Fibroblast of lung (primary cell): Measurements from ENCODE around the gene ASIC2. TPM values are rescaled to one million over a fixed set of nuclear protein-coding genes. Genes with fewer than 3 reads are reported as not detected.

Experiments
- DNase-seq, 2 donors: peaks; one replicate each; pipeline versions ENCODE4 v3.0.0 to v3.0.0-alpha.2; 2010; ENCODE audit warnings: low read depth in 2 of 2
- H2AFZ ChIP-seq: 2 replicates; pipeline ENCODE4 v1.5.1; 2012; ENCODE audit warnings: low read length, control low read depth, inconsistent platforms
- H3K27ac ChIP-seq: 2 replicates; pipeline ENCODE4 v1.5.1; 2011; ENCODE audit warnings: low read length, control low read depth; ENCODE audit not compliant: insufficient read depth
- H3K27me3 ChIP-seq: 2 replicates; pipeline ENCODE4 v1.5.1; 2011; ENCODE audit warnings: mild to moderate bottlenecking, low read length; ENCODE audit not compliant: control insufficient read depth, insufficient read depth
- H3K36me3 ChIP-seq: 2 replicates; pipeline ENCODE4 v1.5.1; 2011; ENCODE audit warnings: low read length; ENCODE audit not compliant: control insufficient read depth, insufficient read depth
- H3K4me1 ChIP-seq: 2 replicates; pipeline ENCODE4 v1.5.1; 2011; ENCODE audit warnings: low read length; ENCODE audit not compliant: control insufficient read depth, insufficient read depth; ENCODE audit errors: extremely low read depth
- H3K4me2 ChIP-seq: 2 replicates; pipeline ENCODE4 v1.5.1; 2011; ENCODE audit warnings: low read length, control low read depth; ENCODE audit not compliant: insufficient read depth; ENCODE audit errors: extremely low read depth
- H3K4me3 ChIP-seq, 4 experiments: fragments of 200-600 bp in 1 of 4; sonication (generic) in 1 of 4; replicated peaks in 1 of 4; 2 replicates each; pipeline ENCODE4 v1.5.1; 2011 to 2016; ENCODE audit warnings: low read length in 4 of 4, low read depth in 3 of 4, mild to moderate bottlenecking in 3 of 4, control low read depth in 2 of 4, inconsistent platforms in 1 of 4, mixed read lengths in 1 of 4; ENCODE audit not compliant: insufficient read depth in 1 of 4; ENCODE audit errors: control extremely low read depth in 1 of 4
- H3K79me2 ChIP-seq: 2 replicates; pipeline ENCODE4 v1.5.1; 2012; ENCODE audit warnings: mild to moderate bottlenecking, low read length, inconsistent platforms; ENCODE audit not compliant: control insufficient read depth, insufficient read depth
- H3K9ac ChIP-seq: 2 replicates; pipeline ENCODE4 v1.5.1; 2011; ENCODE audit warnings: mild to moderate bottlenecking, low read length, control low read depth; ENCODE audit not compliant: insufficient read depth
- H3K9me3 ChIP-seq: 2 replicates; pipeline ENCODE4 v1.5.1; 2012; ENCODE audit warnings: low read depth, low read length; ENCODE audit not compliant: control insufficient read depth, insufficient read depth
- H4K20me1 ChIP-seq: 2 replicates; pipeline ENCODE4 v1.5.1; 2011; ENCODE audit warnings: low read length; ENCODE audit not compliant: control insufficient read depth, insufficient read depth; ENCODE audit errors: extremely low read depth
- CTCF ChIP-seq, 2 donors: IDR thresholded peaks in 1 of 2; conservative IDR thresholded peaks in 1 of 2; 1 replicate in 1 of 2; 2 replicates in 1 of 2; pipeline ENCODE4 v1.5.1; 2011 to 2012; ENCODE audit warnings: low read length in 2 of 2, control low read depth in 1 of 2, inconsistent platforms in 1 of 2, low read depth in 1 of 2, mild to moderate bottlenecking in 1 of 2
- EZH2 ChIP-seq: IDR thresholded peaks from 2 replicates; pipeline ENCODE4 v1.5.1; 2012; ENCODE audit warnings: low read length, control low read depth, mild to moderate bottlenecking; ENCODE audit errors: missing control alignments
- polyA plus RNA-seq, 2 donors: library from polyadenylated mRNA; depleted of rRNA in 1 of 2; stranded (reverse) in 1 of 2; unstranded in 1 of 2; fragments of >200 nt; gene quantifications; 2 replicates each; pipeline ENCODE4 v1.2.1, GENCODE V29; 2011 to 2012; ENCODE audit warnings: missing spikeins in 1 of 2
- total RNA-seq: library from RNA; depleted of rRNA; stranded (reverse); fragments of >200 nt; gene quantifications from 2 replicates; pipeline ENCODE4 v1.2.1, GENCODE V29; 2014

ASIC2 gene
- total and polyA plus RNA-seq, 2 donors (not counting 1 experiment from before 2014, with no cell fraction given) = 0.08 to 0.50 TPM

- Histone ChIP-seq H3K79me2 (no peaks in the 10 kb centered on the region), H3K27ac (no peak overlapping the region), H3K27me3 (no peaks in the 10 kb centered on the region), H3K9me3 (no peaks in the 10 kb centered on the region), H2AFZ (no peak overlapping the region), H3K4me3 (no peak overlapping the region), H3K4me2 (no peak overlapping the region), H3K36me3 (no peaks in the 10 kb centered on the region), H3K9ac (no peak overlapping the region), H3K4me1 (no peaks in the 10 kb centered on the region), H4K20me1 (no peaks in the 10 kb centered on the region)
- no peak for TF ChIP-seq EZH2
- TF ChIP-seq CTCF (conservative IDR thresholded peaks at IDR 0.05 in 1 of 2, IDR thresholded peaks at IDR 0.05 in 1 of 2; ENCODE audit: low read depth in 1 of 2, low read length in 2 of 2) = no peak
- no peak for DNase-seq
Measured at GRCh38 chr17:32976605-32977004, 316.5 kb downstream of the ASIC2 start.

GRCh38 chr17:32976131-32976530 is 317.0 kb downstream of the ASIC2 start:
- no peak for DNase-seq
- Histone ChIP-seq H3K27ac (no peak overlapping the region), H3K4me3 (no peak overlapping the region), H3K79me2 (no peaks in the 10 kb centered on the region), H3K4me2 (no peak overlapping the region), H3K9me3 (no peaks in the 10 kb centered on the region), H3K4me1 (no peaks in the 10 kb centered on the region), H3K27me3 (no peaks in the 10 kb centered on the region), H2AFZ (no peak overlapping the region), H3K36me3 (no peaks in the 10 kb centered on the region), H4K20me1 (no peaks in the 10 kb centered on the region), H3K9ac (no peak overlapping the region)
- TF ChIP-seq EZH2 (no peak), CTCF (conservative IDR thresholded peaks at IDR 0.05 in 1 of 2, IDR thresholded peaks at IDR 0.05 in 1 of 2; ENCODE audit: low read depth in 1 of 2, low read length in 2 of 2) (no peak)

- DNase-seq = peak in 1 of 2 donors; percentile 79
- no peaks in the 10 kb centered on the region for H3K79me2 ChIP-seq
- no peaks in the 10 kb centered on the region for H3K36me3 ChIP-seq
- no peak for TF ChIP-seq EZH2
- no peak for TF ChIP-seq CTCF (conservative IDR thresholded peaks at IDR 0.05 in 1 of 2, IDR thresholded peaks at IDR 0.05 in 1 of 2; ENCODE audit: low read depth in 1 of 2, low read length in 2 of 2)
- H3K4me2 ChIP-seq = no peak overlapping the region
- no peak overlapping the region for H3K4me3 ChIP-seq
- H2AFZ ChIP-seq = no peak overlapping the region
- no peaks in the 10 kb centered on the region for H3K4me1 ChIP-seq
- no peaks in the 10 kb centered on the region for H3K9me3 ChIP-seq
- H3K27me3 ChIP-seq = no peaks in the 10 kb centered on the region
- H3K9ac ChIP-seq = no peak overlapping the region
- H4K20me1 ChIP-seq = no peaks in the 10 kb centered on the region
- no peak overlapping the region for H3K27ac ChIP-seq
Measured at GRCh38 chr17:32971171-32971570, 321.9 kb downstream of the ASIC2 start.
